GM12891 (cell line): Measurements from ENCODE around the gene SLC30A1.

Source experiments
- POLR2A ChIP-seq: IDR thresholded peaks from 2 replicates; pipeline ENCODE4 v1.6.1; 2011; ENCODE audit warnings: low read depth, low read length, control low read depth
- POLR2AphosphoS5 ChIP-seq: IDR thresholded peaks from 2 replicates; pipeline ENCODE4 v1.6.1; 2011; ENCODE audit warnings: low read depth, low read length, control low read depth
- TAF1 ChIP-seq: IDR thresholded peaks from 2 replicates; pipeline ENCODE4 v1.6.1; 2011; ENCODE audit warnings: low read depth, low read length, control low read depth

GRCh38 chr1:211623515-211623914 is 44.6 kb upstream of the SLC30A1 start:
- TF ChIP-seq POLR2A: no peak
- no peak for TF ChIP-seq POLR2AphosphoS5
- TF ChIP-seq TAF1: no peak
